Measurements from ENCODE around the gene SH3BGRL. TPM values are rescaled to one million over a fixed set of nuclear protein-coding genes. Genes with fewer than 3 reads are reported as not detected.

SH3BGRL gene
- total RNA-seq, 2 experiments from 2014 or later = 30.0 to 33.1 TPM

DNA sequence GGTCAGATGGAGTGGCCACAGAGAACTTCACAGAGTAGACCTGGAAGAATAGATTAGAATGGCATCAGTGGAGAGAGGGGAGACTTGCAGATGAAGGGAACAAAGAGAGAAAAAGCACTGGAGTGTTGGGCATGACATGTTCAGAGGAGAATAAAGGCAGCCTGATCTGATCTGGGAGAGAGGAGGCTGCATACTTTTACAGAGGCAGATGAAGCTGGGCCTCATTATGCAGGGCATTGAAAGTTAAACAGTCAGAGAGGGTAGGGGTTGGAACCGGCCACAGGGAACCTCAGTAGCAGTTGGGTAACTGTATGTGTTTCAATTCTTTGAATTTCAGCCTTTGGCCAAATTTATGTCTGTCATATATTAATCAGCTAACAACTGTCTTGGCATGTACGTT lies 61.2 kb downstream of the SH3BGRL start:
- CTCF ChIA-PET = no interaction called here
- no peak overlapping the region for H3K27ac Mint-ChIP-seq
- H3K4me1 Mint-ChIP-seq (ENCODE audit: low read depth) = peaks cover 28% of the 10 kb centered on the region
- TF ChIP-seq CTCF (IDR thresholded peaks at IDR 0.05) = no peak
- POLR2A ChIA-PET = interaction anchor here (0.6 kb wide), 1 partner anchor 663 kb away, joined by 3 read pairs; no protein-coding TSS in a partner anchor
- ATAC-seq = no peak
- intact Hi-C loops (cut with micrococcal nuclease) = no loop called here
- H3K4me3 Mint-ChIP-seq = no peak overlapping the region
- H3K27me3 Mint-ChIP-seq = no peaks in the 10 kb centered on the region
- peaks cover 10% of the 10 kb centered on the region for H3K36me3 Mint-ChIP-seq (ENCODE audit: low read depth)
- DNase-seq = no peak
- no peaks in the 10 kb centered on the region for H3K9me3 Mint-ChIP-seq

DNA sequence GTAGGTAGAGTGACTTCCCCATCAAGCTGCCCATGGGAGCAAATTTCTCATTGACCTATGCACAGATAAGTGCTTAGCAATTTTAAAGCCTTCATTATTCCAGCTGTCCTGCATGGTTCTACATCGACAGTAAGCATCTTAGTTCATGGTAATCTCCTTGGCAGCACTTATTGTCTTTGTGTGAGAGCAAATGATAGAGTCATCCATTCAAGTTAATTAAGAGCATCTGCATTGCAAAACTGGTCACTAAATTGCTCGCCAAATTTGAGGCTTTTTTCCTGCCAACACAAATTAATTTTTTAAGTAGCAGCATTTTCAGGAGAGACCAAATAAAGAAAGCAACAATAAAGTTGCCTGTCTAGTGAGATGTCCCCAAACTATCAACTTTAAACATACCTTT lies 76.7 kb downstream of the SH3BGRL start:
- Mint-ChIP-seq H3K4me3 (no peak overlapping the region), H3K9me3 (peaks cover 3% of the 10 kb centered on the region), H3K27me3 (no peaks in the 10 kb centered on the region), H3K27ac (no peak overlapping the region), H3K4me1 (ENCODE audit: low read depth) (no peaks in the 10 kb centered on the region), H3K36me3 (ENCODE audit: low read depth) (peaks cover 36% of the 10 kb centered on the region)
- DNase-seq (no peak), ATAC-seq (no peak)
- ChIA-PET CTCF (no interaction called here), POLR2A (no interaction called here)
- TF ChIP-seq CTCF (IDR thresholded peaks at IDR 0.05) = no peak
- intact Hi-C loops (cut with micrococcal nuclease) = no loop called here

DNA sequence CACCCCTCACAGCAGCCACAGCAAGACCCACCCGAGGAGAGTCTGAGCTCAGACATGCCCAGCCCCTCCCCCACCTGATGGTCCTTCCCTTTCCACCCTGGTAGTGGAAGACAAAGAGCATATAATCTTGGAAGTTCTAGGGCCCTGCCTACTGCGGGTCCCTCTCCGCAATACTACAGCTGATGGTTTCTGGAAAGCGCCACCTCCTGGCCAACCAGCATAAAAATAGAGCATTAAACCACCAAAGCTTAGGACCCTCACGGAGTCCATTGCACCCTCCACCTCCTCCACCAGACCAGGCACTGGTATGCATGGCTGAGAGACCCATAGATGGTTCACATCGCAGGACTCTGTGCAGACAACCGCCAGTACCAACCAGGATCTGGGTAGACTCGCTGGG lies 78.2 kb downstream of the SH3BGRL start:
- ChIA-PET CTCF (no interaction called here), POLR2A (no interaction called here)
- no peaks in the 10 kb centered on the region for H3K27me3 Mint-ChIP-seq
- no peaks in the 10 kb centered on the region for H3K4me1 Mint-ChIP-seq (ENCODE audit: low read depth)
- H3K27ac Mint-ChIP-seq = no peak overlapping the region
- no peak for DNase-seq
- peaks cover 46% of the 10 kb centered on the region for H3K36me3 Mint-ChIP-seq (ENCODE audit: low read depth)
- ATAC-seq = no peak
- no peak overlapping the region for H3K4me3 Mint-ChIP-seq
- intact Hi-C loops (cut with micrococcal nuclease) = no loop called here
- H3K9me3 Mint-ChIP-seq = peaks cover 6% of the 10 kb centered on the region
- no peak for TF ChIP-seq CTCF (IDR thresholded peaks at IDR 0.05)

- CTCF ChIA-PET = no interaction called here
Measured at GRCh38 chrX:81286075-81286474, 84.2 kb downstream of the SH3BGRL start.

GRCh38 chrX:81286608-81287007 lies 84.7 kb downstream of the SH3BGRL start:
- DNase-seq (no peak), ATAC-seq (no peak)
- intact Hi-C loops (cut with micrococcal nuclease) = no loop called here
- CTCF ChIA-PET = no interaction called here
- H3K27me3 Mint-ChIP-seq = no peaks in the 10 kb centered on the region
- peaks cover 20% of the 10 kb centered on the region for H3K9me3 Mint-ChIP-seq
- POLR2A ChIA-PET = no interaction called here
- H3K36me3 Mint-ChIP-seq (ENCODE audit: low read depth) = peaks cover 33% of the 10 kb centered on the region
- no peak for TF ChIP-seq CTCF (IDR thresholded peaks at IDR 0.05)
- no peak overlapping the region for H3K4me3 Mint-ChIP-seq
- H3K27ac Mint-ChIP-seq = no peak overlapping the region
- no peaks in the 10 kb centered on the region for H3K4me1 Mint-ChIP-seq (ENCODE audit: low read depth)

More at GRCh38 chrX:81286075-81286474, 84.2 kb downstream of the SH3BGRL start:
- ATAC-seq = no peak
- no peak for TF ChIP-seq CTCF (IDR thresholded peaks at IDR 0.05)
- H3K27me3 Mint-ChIP-seq = no peaks in the 10 kb centered on the region
- no peak overlapping the region for H3K4me3 Mint-ChIP-seq
- POLR2A ChIA-PET = no interaction called here
- H3K27ac Mint-ChIP-seq = no peak overlapping the region
- peaks cover 31% of the 10 kb centered on the region for H3K36me3 Mint-ChIP-seq (ENCODE audit: low read depth)
- intact Hi-C loops (cut with micrococcal nuclease) = no loop called here
- no peaks in the 10 kb centered on the region for H3K4me1 Mint-ChIP-seq (ENCODE audit: low read depth)
- peaks cover 18% of the 10 kb centered on the region for H3K9me3 Mint-ChIP-seq
- no peak for DNase-seq

Data from activated CD8-positive, alpha-beta T cell treated with anti-CD3 and anti-CD28 coated beads for 36 hours (primary cell).